ENCODE results near the gene RPS14. TPM values are rescaled to one million over a fixed set of nuclear protein-coding genes. Genes with fewer than 3 reads are reported as not detected.

Gene RPS14
- total RNA-seq, 1 experiment from 2014 or later: 2,564 TPM

- Mint-ChIP-seq H3K36me3 (no peaks in the 10 kb centered on the region), H3K27ac (peak overlapping the region; percentile 92; the same call in 1 of the 2 replicates), H3K4me3 (no peak overlapping the region; the same call in 1 of the 2 replicates), H3K4me1 (peaks cover 39% of the 10 kb centered on the region), H3K9me3 (no peaks in the 10 kb centered on the region), H3K27me3 (ENCODE audit: low read depth) (no peaks in the 10 kb centered on the region)
- ChIA-PET POLR2A (interaction anchor here (0.9 kb wide), 1 partner anchor 25 kb away, joined by 7 read pairs; no protein-coding TSS in a partner anchor), CTCF (interaction anchor here (0.6 to 4.9 kb wide), 11 partner anchors 11 to 435 kb away, joined by 3 to 41 read pairs (median 4); partner anchors contain the start of genes IRGM and RPS14)
- TF ChIP-seq, protein P1, sequence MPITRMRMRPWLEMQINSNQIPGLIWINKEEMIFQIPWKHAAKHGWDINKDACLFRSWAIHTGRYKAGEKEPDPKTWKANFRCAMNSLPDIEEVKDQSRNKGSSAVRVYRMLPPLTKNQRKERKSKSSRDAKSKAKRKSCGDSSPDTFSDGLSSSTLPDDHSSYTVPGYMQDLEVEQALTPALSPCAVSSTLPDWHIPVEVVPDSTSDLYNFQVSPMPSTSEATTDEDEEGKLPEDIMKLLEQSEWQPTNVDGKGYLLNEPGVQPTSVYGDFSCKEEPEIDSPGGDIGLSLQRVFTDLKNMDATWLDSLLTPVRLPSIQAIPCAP (CRISPR knock-in tag; IDR thresholded peaks at IDR 0.05): no peak
- TF ChIP-seq NR1H2 (CRISPR knock-in tag; IDR thresholded peaks at IDR 0.05): no peak
- no peak for TF ChIP-seq CBFB (CRISPR knock-in tag; IDR thresholded peaks at IDR 0.05; ENCODE audit: low read depth)
- TF ChIP-seq, protein P2, sequence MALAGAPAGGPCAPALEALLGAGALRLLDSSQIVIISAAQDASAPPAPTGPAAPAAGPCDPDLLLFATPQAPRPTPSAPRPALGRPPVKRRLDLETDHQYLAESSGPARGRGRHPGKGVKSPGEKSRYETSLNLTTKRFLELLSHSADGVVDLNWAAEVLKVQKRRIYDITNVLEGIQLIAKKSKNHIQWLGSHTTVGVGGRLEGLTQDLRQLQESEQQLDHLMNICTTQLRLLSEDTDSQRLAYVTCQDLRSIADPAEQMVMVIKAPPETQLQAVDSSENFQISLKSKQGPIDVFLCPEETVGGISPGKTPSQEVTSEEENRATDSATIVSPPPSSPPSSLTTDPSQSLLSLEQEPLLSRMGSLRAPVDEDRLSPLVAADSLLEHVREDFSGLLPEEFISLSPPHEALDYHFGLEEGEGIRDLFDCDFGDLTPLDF (CRISPR knock-in tag; IDR thresholded peaks at IDR 0.05): no peak
- no peak for TF ChIP-seq ELF4 (CRISPR knock-in tag; IDR thresholded peaks at IDR 0.05; ENCODE audit: low read depth)
- TF ChIP-seq, protein P3, sequence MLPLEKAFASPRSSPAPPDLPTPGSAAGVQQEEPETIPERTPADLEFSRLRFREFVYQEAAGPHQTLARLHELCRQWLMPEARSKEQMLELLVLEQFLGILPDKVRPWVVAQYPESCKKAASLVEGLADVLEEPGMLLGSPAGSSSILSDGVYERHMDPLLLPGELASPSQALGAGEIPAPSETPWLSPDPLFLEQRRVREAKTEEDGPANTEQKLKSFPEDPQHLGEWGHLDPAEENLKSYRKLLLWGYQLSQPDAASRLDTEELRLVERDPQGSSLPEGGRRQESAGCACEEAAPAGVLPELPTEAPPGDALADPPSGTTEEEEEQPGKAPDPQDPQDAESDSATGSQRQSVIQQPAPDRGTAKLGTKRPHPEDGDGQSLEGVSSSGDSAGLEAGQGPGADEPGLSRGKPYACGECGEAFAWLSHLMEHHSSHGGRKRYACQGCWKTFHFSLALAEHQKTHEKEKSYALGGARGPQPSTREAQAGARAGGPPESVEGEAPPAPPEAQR (CRISPR knock-in tag; IDR thresholded peaks at IDR 0.05): no peak
- no peak for TF ChIP-seq GABPB1 (CRISPR knock-in tag; IDR thresholded peaks at IDR 0.05)
- no peak for TF ChIP-seq PRRX2 (CRISPR knock-in tag; IDR thresholded peaks at IDR 0.05)
- TF ChIP-seq MLX (CRISPR knock-in tag; IDR thresholded peaks at IDR 0.05): no peak
- no peak for TF ChIP-seq TP53 (CRISPR knock-in tag; IDR thresholded peaks at IDR 0.05)
- TF ChIP-seq KAT7 (CRISPR knock-in tag; IDR thresholded peaks at IDR 0.05; ENCODE audit: borderline replicate concordance): no peak
- no peak for TF ChIP-seq ZBTB43 (CRISPR knock-in tag; IDR thresholded peaks at IDR 0.05)
- TF ChIP-seq ZNF317 (CRISPR knock-in tag; IDR thresholded peaks at IDR 0.05; ENCODE audit: borderline replicate concordance, low read depth): no peak
- TF ChIP-seq ZNF396 (CRISPR knock-in tag; IDR thresholded peaks at IDR 0.05; ENCODE audit: borderline replicate concordance): no peak
- no peak for TF ChIP-seq RORB (CRISPR knock-in tag; IDR thresholded peaks at IDR 0.05)
- no peak for TF ChIP-seq HMGXB4 (CRISPR knock-in tag; IDR thresholded peaks at IDR 0.05)
- no peak for TF ChIP-seq FOXP1 (CRISPR knock-in tag; IDR thresholded peaks at IDR 0.05; ENCODE audit: borderline replicate concordance)
- no peak for TF ChIP-seq SOX15 (CRISPR knock-in tag; IDR thresholded peaks at IDR 0.05)
- TF ChIP-seq ESRRA (CRISPR knock-in tag; IDR thresholded peaks at IDR 0.05; ENCODE audit: borderline replicate concordance): no peak
- TF ChIP-seq USF2 (CRISPR knock-in tag; IDR thresholded peaks at IDR 0.05): no peak
- no peak for DNase-seq (ENCODE audit: low spot score)
- ATAC-seq: no peak
Measured at GRCh38 chr5:150411245-150411979, 38.1 kb downstream of the RPS14 start.
